ENCODE data around the gene TMPRSS9. TPM values are rescaled to one million over a fixed set of nuclear protein-coding genes. Genes with fewer than 3 reads are reported as not detected.
A peak's percentile ranks its signal among the peaks of the same experiment; 100 is the strongest.

TMPRSS9 gene
- total and polyA plus RNA-seq, 2 of the 13 experiments (the other 11 are each of a cell fraction or from before 2014, with no cell fraction given) = 2.5 to 5.2 TPM

DNA sequence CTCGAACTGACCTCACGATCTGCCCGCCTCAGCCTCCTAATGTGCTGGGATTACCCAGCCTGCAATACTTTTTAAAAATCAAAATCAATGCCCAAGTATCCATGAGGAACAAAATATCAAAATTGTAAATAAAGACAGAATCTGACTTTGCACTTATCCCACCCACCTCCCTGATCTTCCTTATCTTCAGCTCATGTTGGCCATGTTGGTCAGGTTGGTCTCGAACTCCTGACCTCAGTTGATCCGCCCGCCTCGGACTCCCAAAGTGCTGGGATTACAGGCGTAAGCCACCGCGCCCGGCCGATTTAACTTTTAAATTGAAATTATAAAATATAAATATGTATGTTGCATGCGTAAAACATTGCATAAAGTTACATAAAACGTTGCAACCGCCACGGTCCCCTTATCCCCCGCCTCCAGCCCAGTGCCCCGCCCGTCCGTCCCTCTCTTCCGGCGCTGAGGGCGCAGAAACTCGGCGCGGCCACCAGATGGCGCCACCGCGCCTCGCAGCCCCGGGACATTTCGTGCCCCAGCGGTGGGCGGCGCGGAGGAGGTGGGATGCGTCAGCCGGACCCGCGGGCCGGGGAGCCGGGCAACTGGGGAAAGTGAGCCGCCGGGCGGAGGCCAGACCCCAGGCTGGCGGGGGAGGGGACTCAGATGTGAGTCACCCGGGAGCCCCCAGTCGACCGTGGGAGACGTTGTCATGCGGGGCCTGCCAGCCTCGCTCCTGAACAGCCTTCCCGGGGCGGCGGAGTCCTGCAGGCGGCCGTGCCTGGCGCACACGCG, 114.4 kb downstream of the TMPRSS9 start (continued):
- TF ChIP-seq, protein P1, sequence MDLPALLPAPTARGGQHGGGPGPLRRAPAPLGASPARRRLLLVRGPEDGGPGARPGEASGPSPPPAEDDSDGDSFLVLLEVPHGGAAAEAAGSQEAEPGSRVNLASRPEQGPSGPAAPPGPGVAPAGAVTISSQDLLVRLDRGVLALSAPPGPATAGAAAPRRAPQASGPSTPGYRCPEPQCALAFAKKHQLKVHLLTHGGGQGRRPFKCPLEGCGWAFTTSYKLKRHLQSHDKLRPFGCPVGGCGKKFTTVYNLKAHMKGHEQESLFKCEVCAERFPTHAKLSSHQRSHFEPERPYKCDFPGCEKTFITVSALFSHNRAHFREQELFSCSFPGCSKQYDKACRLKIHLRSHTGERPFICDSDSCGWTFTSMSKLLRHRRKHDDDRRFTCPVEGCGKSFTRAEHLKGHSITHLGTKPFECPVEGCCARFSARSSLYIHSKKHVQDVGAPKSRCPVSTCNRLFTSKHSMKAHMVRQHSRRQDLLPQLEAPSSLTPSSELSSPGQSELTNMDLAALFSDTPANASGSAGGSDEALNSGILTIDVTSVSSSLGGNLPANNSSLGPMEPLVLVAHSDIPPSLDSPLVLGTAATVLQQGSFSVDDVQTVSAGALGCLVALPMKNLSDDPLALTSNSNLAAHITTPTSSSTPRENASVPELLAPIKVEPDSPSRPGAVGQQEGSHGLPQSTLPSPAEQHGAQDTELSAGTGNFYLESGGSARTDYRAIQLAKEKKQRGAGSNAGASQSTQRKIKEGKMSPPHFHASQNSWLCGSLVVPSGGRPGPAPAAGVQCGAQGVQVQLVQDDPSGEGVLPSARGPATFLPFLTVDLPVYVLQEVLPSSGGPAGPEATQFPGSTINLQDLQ (CRISPR knock-in tag; IDR thresholded peaks at IDR 0.05) = no peak
- TF ChIP-seq, protein P2, sequence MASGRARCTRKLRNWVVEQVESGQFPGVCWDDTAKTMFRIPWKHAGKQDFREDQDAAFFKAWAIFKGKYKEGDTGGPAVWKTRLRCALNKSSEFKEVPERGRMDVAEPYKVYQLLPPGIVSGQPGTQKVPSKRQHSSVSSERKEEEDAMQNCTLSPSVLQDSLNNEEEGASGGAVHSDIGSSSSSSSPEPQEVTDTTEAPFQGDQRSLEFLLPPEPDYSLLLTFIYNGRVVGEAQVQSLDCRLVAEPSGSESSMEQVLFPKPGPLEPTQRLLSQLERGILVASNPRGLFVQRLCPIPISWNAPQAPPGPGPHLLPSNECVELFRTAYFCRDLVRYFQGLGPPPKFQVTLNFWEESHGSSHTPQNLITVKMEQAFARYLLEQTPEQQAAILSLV (CRISPR knock-in tag; IDR thresholded peaks at IDR 0.05; ENCODE audit: borderline replicate concordance) = peak; percentile 20; the same call in 1 of the 2 replicates
- TF ChIP-seq NR2F6 (IDR thresholded peaks at IDR 0.05) (no peak), NR2F6 (CRISPR knock-in tag; IDR thresholded peaks at IDR 0.05) (peak; percentile 74), ZNF720 (CRISPR knock-in tag; IDR thresholded peaks at IDR 0.05) (no peak), GATAD2A (CRISPR knock-in tag; IDR thresholded peaks at IDR 0.05) (peak; percentile 39), REPIN1 (CRISPR knock-in tag; IDR thresholded peaks at IDR 0.05; ENCODE audit: borderline replicate concordance, low read depth) (peak; percentile 31; the same call in 1 of the 2 replicates), SUZ12 (IDR thresholded peaks at IDR 0.05; ENCODE audit: low read depth, low read length) (no peak), ZNF546 (CRISPR knock-in tag; conservative IDR thresholded peaks at IDR 0.05) (0 out of 2 replicates have a peak, but pooled peaks have one; percentile 20), ZNF619 (CRISPR knock-in tag; IDR thresholded peaks at IDR 0.05) (0 out of 2 replicates have a peak, but pooled peaks have one; percentile 43), ZNF24 (IDR thresholded peaks at IDR 0.05) (0 out of 2 replicates have a peak, but pooled peaks have one; percentile 27)
- TF ChIP-seq, protein P3, sequence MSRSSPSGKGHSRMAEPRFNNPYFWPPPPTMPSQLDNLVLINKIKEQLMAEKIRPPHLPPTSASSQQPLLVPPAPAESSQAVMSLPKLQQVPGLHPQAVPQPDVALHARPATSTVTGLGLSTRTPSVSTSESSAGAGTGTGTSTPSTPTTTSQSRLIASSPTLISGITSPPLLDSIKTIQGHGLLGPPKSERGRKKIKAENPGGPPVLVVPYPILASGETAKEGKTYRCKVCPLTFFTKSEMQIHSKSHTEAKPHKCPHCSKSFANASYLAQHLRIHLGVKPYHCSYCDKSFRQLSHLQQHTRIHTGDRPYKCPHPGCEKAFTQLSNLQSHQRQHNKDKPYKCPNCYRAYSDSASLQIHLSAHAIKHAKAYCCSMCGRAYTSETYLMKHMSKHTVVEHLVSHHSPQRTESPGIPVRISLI (CRISPR knock-in tag; IDR thresholded peaks at IDR 0.05; ENCODE audit: borderline replicate concordance) = peak; percentile 43; the same call in 1 of the 2 replicates
- TF ChIP-seq, protein P4, sequence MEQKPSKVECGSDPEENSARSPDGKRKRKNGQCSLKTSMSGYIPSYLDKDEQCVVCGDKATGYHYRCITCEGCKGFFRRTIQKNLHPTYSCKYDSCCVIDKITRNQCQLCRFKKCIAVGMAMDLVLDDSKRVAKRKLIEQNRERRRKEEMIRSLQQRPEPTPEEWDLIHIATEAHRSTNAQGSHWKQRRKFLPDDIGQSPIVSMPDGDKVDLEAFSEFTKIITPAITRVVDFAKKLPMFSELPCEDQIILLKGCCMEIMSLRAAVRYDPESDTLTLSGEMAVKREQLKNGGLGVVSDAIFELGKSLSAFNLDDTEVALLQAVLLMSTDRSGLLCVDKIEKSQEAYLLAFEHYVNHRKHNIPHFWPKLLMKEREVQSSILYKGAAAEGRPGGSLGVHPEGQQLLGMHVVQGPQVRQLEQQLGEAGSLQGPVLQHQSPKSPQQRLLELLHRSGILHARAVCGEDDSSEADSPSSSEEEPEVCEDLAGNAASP (CRISPR knock-in tag; IDR thresholded peaks at IDR 0.05; ENCODE audit: borderline replicate concordance) = peak; percentile 80
- TF ChIP-seq, protein P5, sequence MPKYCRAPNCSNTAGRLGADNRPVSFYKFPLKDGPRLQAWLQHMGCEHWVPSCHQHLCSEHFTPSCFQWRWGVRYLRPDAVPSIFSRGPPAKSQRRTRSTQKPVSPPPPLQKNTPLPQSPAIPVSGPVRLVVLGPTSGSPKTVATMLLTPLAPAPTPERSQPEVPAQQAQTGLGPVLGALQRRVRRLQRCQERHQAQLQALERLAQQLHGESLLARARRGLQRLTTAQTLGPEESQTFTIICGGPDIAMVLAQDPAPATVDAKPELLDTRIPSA (CRISPR knock-in tag; IDR thresholded peaks at IDR 0.05; ENCODE audit: borderline replicate concordance) = no peak
- TF ChIP-seq, protein P6, sequence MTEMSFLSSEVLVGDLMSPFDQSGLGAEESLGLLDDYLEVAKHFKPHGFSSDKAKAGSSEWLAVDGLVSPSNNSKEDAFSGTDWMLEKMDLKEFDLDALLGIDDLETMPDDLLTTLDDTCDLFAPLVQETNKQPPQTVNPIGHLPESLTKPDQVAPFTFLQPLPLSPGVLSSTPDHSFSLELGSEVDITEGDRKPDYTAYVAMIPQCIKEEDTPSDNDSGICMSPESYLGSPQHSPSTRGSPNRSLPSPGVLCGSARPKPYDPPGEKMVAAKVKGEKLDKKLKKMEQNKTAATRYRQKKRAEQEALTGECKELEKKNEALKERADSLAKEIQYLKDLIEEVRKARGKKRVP (CRISPR knock-in tag; IDR thresholded peaks at IDR 0.05) = peak in 1 of 2 experiments; percentile 70; a peak in 1 of 4 replicates
- TF ChIP-seq, protein P7, sequence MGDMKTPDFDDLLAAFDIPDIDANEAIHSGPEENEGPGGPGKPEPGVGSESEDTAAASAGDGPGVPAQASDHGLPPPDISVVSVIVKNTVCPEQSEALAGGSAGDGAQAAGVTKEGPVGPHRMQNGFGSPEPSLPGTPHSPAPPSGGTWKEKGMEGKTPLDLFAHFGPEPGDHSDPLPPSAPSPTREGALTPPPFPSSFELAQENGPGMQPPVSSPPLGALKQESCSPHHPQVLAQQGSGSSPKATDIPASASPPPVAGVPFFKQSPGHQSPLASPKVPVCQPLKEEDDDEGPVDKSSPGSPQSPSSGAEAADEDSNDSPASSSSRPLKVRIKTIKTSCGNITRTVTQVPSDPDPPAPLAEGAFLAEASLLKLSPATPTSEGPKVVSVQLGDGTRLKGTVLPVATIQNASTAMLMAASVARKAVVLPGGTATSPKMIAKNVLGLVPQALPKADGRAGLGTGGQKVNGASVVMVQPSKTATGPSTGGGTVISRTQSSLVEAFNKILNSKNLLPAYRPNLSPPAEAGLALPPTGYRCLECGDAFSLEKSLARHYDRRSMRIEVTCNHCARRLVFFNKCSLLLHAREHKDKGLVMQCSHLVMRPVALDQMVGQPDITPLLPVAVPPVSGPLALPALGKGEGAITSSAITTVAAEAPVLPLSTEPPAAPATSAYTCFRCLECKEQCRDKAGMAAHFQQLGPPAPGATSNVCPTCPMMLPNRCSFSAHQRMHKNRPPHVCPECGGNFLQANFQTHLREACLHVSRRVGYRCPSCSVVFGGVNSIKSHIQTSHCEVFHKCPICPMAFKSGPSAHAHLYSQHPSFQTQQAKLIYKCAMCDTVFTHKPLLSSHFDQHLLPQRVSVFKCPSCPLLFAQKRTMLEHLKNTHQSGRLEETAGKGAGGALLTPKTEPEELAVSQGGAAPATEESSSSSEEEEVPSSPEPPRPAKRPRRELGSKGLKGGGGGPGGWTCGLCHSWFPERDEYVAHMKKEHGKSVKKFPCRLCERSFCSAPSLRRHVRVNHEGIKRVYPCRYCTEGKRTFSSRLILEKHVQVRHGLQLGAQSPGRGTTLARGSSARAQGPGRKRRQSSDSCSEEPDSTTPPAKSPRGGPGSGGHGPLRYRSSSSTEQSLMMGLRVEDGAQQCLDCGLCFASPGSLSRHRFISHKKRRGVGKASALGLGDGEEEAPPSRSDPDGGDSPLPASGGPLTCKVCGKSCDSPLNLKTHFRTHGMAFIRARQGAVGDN (CRISPR knock-in tag; IDR thresholded peaks at IDR 0.05) = peak; percentile 75
